Ishikawa (cell line): ENCODE data around the gene LIG1.

Experiments
- CEBPB ChIP-seq: IDR thresholded peaks from 2 replicates; pipeline ENCODE4 v1.6.1; 2012
- CREB1 ChIP-seq: IDR thresholded peaks from 2 replicates; pipeline ENCODE4 v1.6.1; 2012; ENCODE audit warnings: low read depth
- EGR1 ChIP-seq: IDR thresholded peaks from 2 replicates; pipeline ENCODE4 v1.6.1; 2012
- EP300 ChIP-seq: IDR thresholded peaks from 2 replicates; pipeline ENCODE4 v1.6.1; 2012; ENCODE audit warnings: borderline replicate concordance
- FOXM1 ChIP-seq: IDR thresholded peaks from 2 replicates; pipeline ENCODE4 v1.6.1; 2012; ENCODE audit warnings: low read depth, borderline replicate concordance
- MAX ChIP-seq: IDR thresholded peaks from 2 replicates; pipeline ENCODE4 v1.6.1; 2012
- NFIC ChIP-seq: IDR thresholded peaks from 2 replicates; pipeline ENCODE4 v1.6.1; 2012
- RAD21 ChIP-seq: IDR thresholded peaks from 2 replicates; pipeline ENCODE4 v1.6.1; 2012; ENCODE audit warnings: low read depth
- TAF1 ChIP-seq: IDR thresholded peaks from 2 replicates; pipeline ENCODE4 v1.6.1; 2012; ENCODE audit warnings: low read depth, mild to moderate bottlenecking
- TCF12 ChIP-seq: IDR thresholded peaks from 2 replicates; pipeline ENCODE4 v1.6.1; 2012; ENCODE audit warnings: low read depth
- TEAD4 ChIP-seq: IDR thresholded peaks from 2 replicates; pipeline ENCODE4 v1.6.1; 2012
- USF1 ChIP-seq: IDR thresholded peaks from 2 replicates; pipeline ENCODE4 v1.6.1; 2012
- YY1 ChIP-seq: IDR thresholded peaks from 2 replicates; pipeline ENCODE4 v1.6.1; 2012; ENCODE audit warnings: low read depth
- ZBTB7A ChIP-seq: IDR thresholded peaks from 2 replicates; pipeline ENCODE4 v1.6.1; 2012; ENCODE audit warnings: low read depth
- TF ChIP-seq, protein P1 (sequence below): IDR thresholded peaks from 2 replicates; pipeline ENCODE4 v1.6.1; 2012; ENCODE audit warnings: low read depth, mild to moderate bottlenecking

Gene LIG1

GRCh38 chr19:48135411-48135810 lies 34.7 kb downstream of the LIG1 start:
- TF ChIP-seq EP300 (no peak), NFIC (no peak; the same call in 1 of the 2 replicates), TEAD4 (no peak), FOXM1 (no peak), CEBPB (no peak), TCF12 (no peak)

DNA sequence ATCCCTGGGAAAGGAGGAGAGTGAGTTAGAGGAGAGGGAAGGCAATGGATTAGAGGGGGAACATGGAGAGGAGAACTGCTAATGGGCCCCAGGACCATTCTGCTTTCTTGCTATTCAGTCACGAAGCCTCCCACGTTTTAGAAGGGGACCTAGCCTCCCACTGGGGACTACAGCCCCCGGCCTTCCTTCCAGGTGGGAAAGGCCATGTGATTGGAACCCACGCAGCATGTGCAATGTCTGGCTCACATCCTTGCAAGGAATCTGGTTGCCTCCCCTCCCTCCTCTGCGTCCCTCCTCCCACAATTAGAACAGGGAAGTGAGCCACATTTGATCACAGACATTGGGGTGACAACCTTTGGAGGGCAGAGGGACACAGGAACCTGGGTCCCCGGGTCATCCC lies 37.0 kb downstream of the LIG1 start:
- TF ChIP-seq FOXM1 = no peak
- TF ChIP-seq NFIC = no peak
- TF ChIP-seq EP300 = no peak
- TF ChIP-seq TAF1 = no peak
- no peak for TF ChIP-seq CEBPB

- TF ChIP-seq TAF1 = no peak
- TF ChIP-seq CEBPB = no peak
- no peak for TF ChIP-seq ZBTB7A
- TF ChIP-seq, protein P1, sequence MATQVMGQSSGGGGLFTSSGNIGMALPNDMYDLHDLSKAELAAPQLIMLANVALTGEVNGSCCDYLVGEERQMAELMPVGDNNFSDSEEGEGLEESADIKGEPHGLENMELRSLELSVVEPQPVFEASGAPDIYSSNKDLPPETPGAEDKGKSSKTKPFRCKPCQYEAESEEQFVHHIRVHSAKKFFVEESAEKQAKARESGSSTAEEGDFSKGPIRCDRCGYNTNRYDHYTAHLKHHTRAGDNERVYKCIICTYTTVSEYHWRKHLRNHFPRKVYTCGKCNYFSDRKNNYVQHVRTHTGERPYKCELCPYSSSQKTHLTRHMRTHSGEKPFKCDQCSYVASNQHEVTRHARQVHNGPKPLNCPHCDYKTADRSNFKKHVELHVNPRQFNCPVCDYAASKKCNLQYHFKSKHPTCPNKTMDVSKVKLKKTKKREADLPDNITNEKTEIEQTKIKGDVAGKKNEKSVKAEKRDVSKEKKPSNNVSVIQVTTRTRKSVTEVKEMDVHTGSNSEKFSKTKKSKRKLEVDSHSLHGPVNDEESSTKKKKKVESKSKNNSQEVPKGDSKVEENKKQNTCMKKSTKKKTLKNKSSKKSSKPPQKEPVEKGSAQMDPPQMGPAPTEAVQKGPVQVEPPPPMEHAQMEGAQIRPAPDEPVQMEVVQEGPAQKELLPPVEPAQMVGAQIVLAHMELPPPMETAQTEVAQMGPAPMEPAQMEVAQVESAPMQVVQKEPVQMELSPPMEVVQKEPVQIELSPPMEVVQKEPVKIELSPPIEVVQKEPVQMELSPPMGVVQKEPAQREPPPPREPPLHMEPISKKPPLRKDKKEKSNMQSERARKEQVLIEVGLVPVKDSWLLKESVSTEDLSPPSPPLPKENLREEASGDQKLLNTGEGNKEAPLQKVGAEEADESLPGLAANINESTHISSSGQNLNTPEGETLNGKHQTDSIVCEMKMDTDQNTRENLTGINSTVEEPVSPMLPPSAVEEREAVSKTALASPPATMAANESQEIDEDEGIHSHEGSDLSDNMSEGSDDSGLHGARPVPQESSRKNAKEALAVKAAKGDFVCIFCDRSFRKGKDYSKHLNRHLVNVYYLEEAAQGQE = no peak
- TF ChIP-seq YY1 = no peak
- TF ChIP-seq NFIC = no peak
- TF ChIP-seq EGR1 = no peak
- TF ChIP-seq MAX = no peak
- TF ChIP-seq CREB1 = no peak
- TF ChIP-seq RAD21 = no peak
- no peak for TF ChIP-seq TCF12
- no peak for TF ChIP-seq EP300
- TF ChIP-seq TEAD4 = no peak
- TF ChIP-seq USF1 = no peak
These were observed 42.6 kb downstream of the LIG1 start for GRCh38 chr19:48127561-48127960.

DNA sequence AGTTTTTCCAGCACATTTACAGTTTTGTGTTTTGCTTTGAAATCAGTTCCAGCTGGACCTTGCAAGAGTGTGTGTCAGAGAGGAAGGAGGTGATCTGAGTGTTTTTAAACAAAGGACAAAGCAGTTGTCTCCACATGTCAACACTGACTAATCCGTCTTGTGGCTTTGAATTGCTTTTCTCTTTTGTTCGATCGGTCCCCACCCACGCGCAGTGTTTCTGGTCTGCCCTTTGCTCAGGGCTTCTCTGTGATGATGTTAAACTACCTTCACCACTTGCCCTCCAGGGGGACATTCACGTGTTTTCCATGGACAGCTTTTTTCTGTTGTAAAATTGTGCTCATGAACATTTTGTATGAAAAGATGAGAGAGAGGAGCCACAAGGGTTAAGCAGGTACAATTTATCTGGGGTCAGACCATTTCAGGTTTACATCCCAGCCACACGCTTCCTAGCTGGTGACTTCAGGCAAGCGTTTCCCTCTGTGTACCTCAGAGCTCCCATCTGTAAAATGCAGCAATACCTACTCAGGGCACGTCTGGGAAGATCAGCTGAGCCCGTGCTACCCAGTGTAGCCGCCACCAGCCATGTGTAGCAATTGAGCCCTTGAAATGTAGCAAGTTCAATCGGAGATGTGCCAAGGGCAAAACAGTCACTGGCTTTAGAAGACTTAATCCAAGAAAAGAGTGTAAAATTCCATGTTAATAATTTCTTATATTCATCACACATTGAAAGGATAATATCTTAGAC lies 46.1 kb downstream of the LIG1 start:
- TF ChIP-seq, protein P1 = no peak
- TF ChIP-seq YY1 = no peak
- no peak for TF ChIP-seq EGR1
- no peak for TF ChIP-seq CREB1
- no peak for TF ChIP-seq EP300
- TF ChIP-seq RAD21 = no peak
- TF ChIP-seq USF1 = no peak
- no peak for TF ChIP-seq NFIC
- no peak for TF ChIP-seq TAF1
- no peak for TF ChIP-seq FOXM1
- no peak for TF ChIP-seq MAX
- no peak for TF ChIP-seq ZBTB7A
- TF ChIP-seq CEBPB = no peak
- no peak for TF ChIP-seq TCF12

- TF ChIP-seq YY1 (no peak), EGR1 (no peak), CREB1 (no peak), NFIC (no peak), EP300 (no peak), USF1 (no peak), TEAD4 (no peak), RAD21 (no peak), ZBTB7A (no peak), TCF12 (no peak)
These were observed 47.7 kb downstream of the LIG1 start for GRCh38 chr19:48122421-48122820.
